Liver (tissue), 3 donors: Measurements from ENCODE around the gene CGNL1.

ENCODE experiments used
- FOXA1 ChIP-seq: IDR thresholded peaks from 2 replicates; pipeline ENCODE4 v1.6.1; 2016; ENCODE audit warnings: antibody characterized with exemption
- GABPA ChIP-seq, 2 donors: IDR thresholded peaks in 1 of 2; conservative IDR thresholded peaks in 1 of 2; 2 replicates each; pipeline ENCODE4 v1.6.1; 2016; ENCODE audit warnings: antibody characterized with exemption in 2 of 2, mild to moderate bottlenecking in 1 of 2, moderate library complexity in 1 of 2
- JUND ChIP-seq, 2 donors: IDR thresholded peaks; 2 replicates each; pipeline ENCODE4 v1.6.1; 2016; ENCODE audit warnings: antibody characterized with exemption in 2 of 2
- NR2F2 ChIP-seq: IDR thresholded peaks from 2 replicates; pipeline ENCODE4 v1.6.1; 2016; ENCODE audit warnings: antibody characterized with exemption
- RAD21 ChIP-seq, 2 donors: IDR thresholded peaks; 2 replicates each; pipeline ENCODE4 v1.6.1; 2016; ENCODE audit warnings: antibody characterized with exemption in 2 of 2, mild to moderate bottlenecking in 2 of 2
- RXRA ChIP-seq, 2 donors: IDR thresholded peaks; 2 replicates each; pipeline ENCODE4 v1.6.1; 2017 to 2018; ENCODE audit warnings: antibody characterized with exemption in 2 of 2, mild to moderate bottlenecking in 1 of 2
- SP1 ChIP-seq: IDR thresholded peaks from 2 replicates; pipeline ENCODE4 v1.6.1; 2018; ENCODE audit warnings: antibody characterized with exemption, mild to moderate bottlenecking
- TAF1 ChIP-seq: conservative IDR thresholded peaks from 2 replicates; pipeline ENCODE4 v1.6.1; 2016; ENCODE audit warnings: antibody characterized with exemption, mild to moderate bottlenecking
- YY1 ChIP-seq: IDR thresholded peaks from 2 replicates; pipeline ENCODE4 v1.6.1; 2016; ENCODE audit warnings: antibody characterized with exemption, mild to moderate bottlenecking
- TF ChIP-seq, protein P1 (sequence below): fragments of 150-350 bp; IDR thresholded peaks from 2 replicates; pipeline ENCODE4 v1.5.1; 2017; ENCODE audit warnings: improper control_type of control experiment, low read depth, low read length; ENCODE audit not compliant: missing input control
- TF ChIP-seq, protein P2 (sequence below): IDR thresholded peaks from 2 replicates; pipeline ENCODE4 v1.6.1; 2016; ENCODE audit warnings: antibody characterized with exemption, mild to moderate bottlenecking
- TF ChIP-seq, protein P3 (sequence below): IDR thresholded peaks from 2 replicates; pipeline ENCODE4 v1.6.1; 2016; ENCODE audit warnings: antibody characterized with exemption
- TF ChIP-seq, protein P4 (sequence below): IDR thresholded peaks from 2 replicates; pipeline ENCODE4 v1.6.1; 2016; ENCODE audit warnings: antibody characterized with exemption
- donor health status: healthy.
- donor health status: healthy.

DNA sequence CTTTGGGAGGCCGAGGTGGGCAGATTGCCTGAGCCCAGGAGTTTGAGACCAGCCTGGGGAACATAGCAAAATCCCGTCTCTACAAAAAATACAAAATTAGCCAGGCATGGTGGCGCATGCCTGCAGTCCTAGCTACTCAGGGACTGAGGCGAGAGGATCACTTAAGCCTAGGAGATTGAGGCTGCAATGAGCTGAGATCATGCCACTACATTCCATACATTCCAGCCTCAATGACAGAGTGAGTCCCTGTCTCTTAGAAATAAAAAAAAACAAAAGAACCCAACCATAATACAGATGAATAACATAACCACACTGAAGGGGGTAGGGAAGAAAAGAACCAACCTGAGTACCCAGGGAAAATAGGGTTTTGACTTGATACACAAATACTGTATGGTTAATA is 19.7 kb upstream of the CGNL1 start:
- TF ChIP-seq, protein P1, sequence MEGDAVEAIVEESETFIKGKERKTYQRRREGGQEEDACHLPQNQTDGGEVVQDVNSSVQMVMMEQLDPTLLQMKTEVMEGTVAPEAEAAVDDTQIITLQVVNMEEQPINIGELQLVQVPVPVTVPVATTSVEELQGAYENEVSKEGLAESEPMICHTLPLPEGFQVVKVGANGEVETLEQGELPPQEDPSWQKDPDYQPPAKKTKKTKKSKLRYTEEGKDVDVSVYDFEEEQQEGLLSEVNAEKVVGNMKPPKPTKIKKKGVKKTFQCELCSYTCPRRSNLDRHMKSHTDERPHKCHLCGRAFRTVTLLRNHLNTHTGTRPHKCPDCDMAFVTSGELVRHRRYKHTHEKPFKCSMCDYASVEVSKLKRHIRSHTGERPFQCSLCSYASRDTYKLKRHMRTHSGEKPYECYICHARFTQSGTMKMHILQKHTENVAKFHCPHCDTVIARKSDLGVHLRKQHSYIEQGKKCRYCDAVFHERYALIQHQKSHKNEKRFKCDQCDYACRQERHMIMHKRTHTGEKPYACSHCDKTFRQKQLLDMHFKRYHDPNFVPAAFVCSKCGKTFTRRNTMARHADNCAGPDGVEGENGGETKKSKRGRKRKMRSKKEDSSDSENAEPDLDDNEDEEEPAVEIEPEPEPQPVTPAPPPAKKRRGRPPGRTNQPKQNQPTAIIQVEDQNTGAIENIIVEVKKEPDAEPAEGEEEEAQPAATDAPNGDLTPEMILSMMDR = no peak
- no peak for TF ChIP-seq RXRA (IDR thresholded peaks at IDR 0.05)
- TF ChIP-seq YY1 = no peak
- TF ChIP-seq, protein P2, sequence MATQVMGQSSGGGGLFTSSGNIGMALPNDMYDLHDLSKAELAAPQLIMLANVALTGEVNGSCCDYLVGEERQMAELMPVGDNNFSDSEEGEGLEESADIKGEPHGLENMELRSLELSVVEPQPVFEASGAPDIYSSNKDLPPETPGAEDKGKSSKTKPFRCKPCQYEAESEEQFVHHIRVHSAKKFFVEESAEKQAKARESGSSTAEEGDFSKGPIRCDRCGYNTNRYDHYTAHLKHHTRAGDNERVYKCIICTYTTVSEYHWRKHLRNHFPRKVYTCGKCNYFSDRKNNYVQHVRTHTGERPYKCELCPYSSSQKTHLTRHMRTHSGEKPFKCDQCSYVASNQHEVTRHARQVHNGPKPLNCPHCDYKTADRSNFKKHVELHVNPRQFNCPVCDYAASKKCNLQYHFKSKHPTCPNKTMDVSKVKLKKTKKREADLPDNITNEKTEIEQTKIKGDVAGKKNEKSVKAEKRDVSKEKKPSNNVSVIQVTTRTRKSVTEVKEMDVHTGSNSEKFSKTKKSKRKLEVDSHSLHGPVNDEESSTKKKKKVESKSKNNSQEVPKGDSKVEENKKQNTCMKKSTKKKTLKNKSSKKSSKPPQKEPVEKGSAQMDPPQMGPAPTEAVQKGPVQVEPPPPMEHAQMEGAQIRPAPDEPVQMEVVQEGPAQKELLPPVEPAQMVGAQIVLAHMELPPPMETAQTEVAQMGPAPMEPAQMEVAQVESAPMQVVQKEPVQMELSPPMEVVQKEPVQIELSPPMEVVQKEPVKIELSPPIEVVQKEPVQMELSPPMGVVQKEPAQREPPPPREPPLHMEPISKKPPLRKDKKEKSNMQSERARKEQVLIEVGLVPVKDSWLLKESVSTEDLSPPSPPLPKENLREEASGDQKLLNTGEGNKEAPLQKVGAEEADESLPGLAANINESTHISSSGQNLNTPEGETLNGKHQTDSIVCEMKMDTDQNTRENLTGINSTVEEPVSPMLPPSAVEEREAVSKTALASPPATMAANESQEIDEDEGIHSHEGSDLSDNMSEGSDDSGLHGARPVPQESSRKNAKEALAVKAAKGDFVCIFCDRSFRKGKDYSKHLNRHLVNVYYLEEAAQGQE = no peak
- TF ChIP-seq, protein P3, sequence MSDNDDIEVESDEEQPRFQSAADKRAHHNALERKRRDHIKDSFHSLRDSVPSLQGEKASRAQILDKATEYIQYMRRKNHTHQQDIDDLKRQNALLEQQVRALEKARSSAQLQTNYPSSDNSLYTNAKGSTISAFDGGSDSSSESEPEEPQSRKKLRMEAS = no peak
- TF ChIP-seq SP1 = no peak
- no peak for TF ChIP-seq RAD21 (IDR thresholded peaks at IDR 0.05)
- no peak for TF ChIP-seq GABPA (IDR thresholded peaks at IDR 0.05 in 1 of 2, conservative IDR thresholded peaks at IDR 0.05 in 1 of 2)
- TF ChIP-seq FOXA1 = no peak
- TF ChIP-seq, protein P4, sequence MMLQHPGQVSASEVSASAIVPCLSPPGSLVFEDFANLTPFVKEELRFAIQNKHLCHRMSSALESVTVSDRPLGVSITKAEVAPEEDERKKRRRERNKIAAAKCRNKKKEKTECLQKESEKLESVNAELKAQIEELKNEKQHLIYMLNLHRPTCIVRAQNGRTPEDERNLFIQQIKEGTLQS = no peak
- no peak for TF ChIP-seq TAF1
- no peak for TF ChIP-seq NR2F2
- no peak for TF ChIP-seq JUND (IDR thresholded peaks at IDR 0.05)
